ENCODE data around the gene PEX16.

The PEX16 gene

GRCh38 chr11:45896422-45896984, 21.2 kb downstream of the PEX16 start:
- no peak for DNase-seq (ENCODE audit: low read depth)
- no peak overlapping the region for H3K4me3 ChIP-seq (ENCODE audit: low read length)
- TF ChIP-seq CTCF (conservative IDR thresholded peaks at IDR 0.05; ENCODE audit: low read length): no peak

- TF ChIP-seq CTCF (conservative IDR thresholded peaks at IDR 0.05; ENCODE audit: low read length): no peak
- H3K4me3 ChIP-seq (ENCODE audit: low read length): no peak overlapping the region
- DNase-seq (ENCODE audit: low read depth): no peak
These were observed 22.0 kb downstream of the PEX16 start for GRCh38 chr11:45895553-45896259.

GRCh38 chr11:45894555-45895247, 23.0 kb downstream of the PEX16 start:
- no peak for TF ChIP-seq CTCF (conservative IDR thresholded peaks at IDR 0.05; ENCODE audit: low read length)
- no peak for DNase-seq (ENCODE audit: low read depth)
- no peak overlapping the region for H3K4me3 ChIP-seq (ENCODE audit: low read length)

GRCh38 chr11:45892856-45893255, 24.8 kb downstream of the PEX16 start:
- TF ChIP-seq CTCF (conservative IDR thresholded peaks at IDR 0.05; ENCODE audit: low read length): no peak

GRCh38 chr11:45890886-45891550, 26.7 kb downstream of the PEX16 start:
- no peak overlapping the region for H3K4me3 ChIP-seq (ENCODE audit: low read length)
- no peak for TF ChIP-seq CTCF (conservative IDR thresholded peaks at IDR 0.05; ENCODE audit: low read length)
- no peak for DNase-seq (ENCODE audit: low read depth)

More at GRCh38 chr11:45892856-45893255, 24.8 kb downstream of the PEX16 start:
- H3K4me3 ChIP-seq (ENCODE audit: low read length): no peak overlapping the region
- no peak for DNase-seq (ENCODE audit: low read depth)

GRCh38 chr11:45889966-45890365, 27.7 kb downstream of the PEX16 start:
- no peak for DNase-seq (ENCODE audit: low read depth)
- no peak for TF ChIP-seq CTCF (conservative IDR thresholded peaks at IDR 0.05; ENCODE audit: low read length)
- no peak overlapping the region for H3K4me3 ChIP-seq (ENCODE audit: low read length)

Data from AG10803 (cell line).